ENCODE results near the gene MOB2.

- TF ChIP-seq CTCF (IDR thresholded peaks at IDR 0.05) (no peak), POLR2A (IDR thresholded peaks at IDR 0.05) (no peak)
Measured at GRCh38 chr11:1452744-1453143, 33.8 kb downstream of the MOB2 start.
